Myocyte (in vitro differentiated cells): ENCODE data around the gene ANKRD49. TPM values are rescaled to one million over a fixed set of nuclear protein-coding genes. Genes with fewer than 3 reads are reported as not detected.
A peak's percentile ranks its signal among the peaks of the same experiment; 100 is the strongest.

Experiments
- DNase-seq: peaks from one replicate; pipeline ENCODE4 v3.0.0-alpha.2; 2012; ENCODE audit warnings: low read depth
- polyA plus RNA-seq: library from polyadenylated mRNA; unstranded; fragments of >200 nt; gene quantifications from one replicate; pipeline ENCODE4 v1.2.1, GENCODE V29; 2012; ENCODE audit warnings: missing spikeins
- total RNA-seq: library from RNA; depleted of rRNA; stranded (reverse); fragments of >200 nt; gene quantifications from 2 replicates; pipeline ENCODE4 v1.2.3, GENCODE V29; 2014

The ANKRD49 gene
- 12.4 and 12.5 TPM in 2 replicates for total RNA-seq
- polyA plus RNA-seq, result 5.5 TPM

GRCh38 chr11:94493281-94494125, at the start of gene ANKRD49, which contains the start of gene MRE11:
ANKRD49 (plus strand) TSS chr11:94493984; CDS start chr11:94496694, 2,710 bp downstream.
MRE11 (minus strand) TSS chr11:94493844; CDS start chr11:94492801, 1,043 bp downstream.
- peak; percentile 98 for DNase-seq

- no peak for DNase-seq
Measured at GRCh38 chr11:94445641-94446040, 48.1 kb upstream of the ANKRD49 start.

DNA sequence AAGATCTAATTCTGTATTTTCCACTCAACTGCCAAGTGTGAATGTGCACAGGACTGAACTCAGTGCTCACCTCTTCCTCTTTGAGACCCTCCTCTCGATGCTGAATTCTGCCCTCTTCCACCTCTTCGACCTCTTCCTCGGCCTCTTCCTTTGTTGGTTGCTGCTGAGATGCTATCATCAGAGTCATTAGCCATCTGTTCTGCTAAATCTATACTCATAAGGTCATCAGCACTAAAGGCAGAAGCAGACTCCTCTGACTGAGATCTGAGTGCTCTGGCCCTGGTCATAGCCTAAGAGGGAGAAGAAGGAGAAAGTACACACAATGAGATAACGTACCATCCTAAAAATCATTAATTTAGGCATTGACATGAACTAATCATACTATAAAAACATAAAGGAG, 46.6 kb upstream of the ANKRD49 start:
- DNase-seq, result no peak

DNA sequence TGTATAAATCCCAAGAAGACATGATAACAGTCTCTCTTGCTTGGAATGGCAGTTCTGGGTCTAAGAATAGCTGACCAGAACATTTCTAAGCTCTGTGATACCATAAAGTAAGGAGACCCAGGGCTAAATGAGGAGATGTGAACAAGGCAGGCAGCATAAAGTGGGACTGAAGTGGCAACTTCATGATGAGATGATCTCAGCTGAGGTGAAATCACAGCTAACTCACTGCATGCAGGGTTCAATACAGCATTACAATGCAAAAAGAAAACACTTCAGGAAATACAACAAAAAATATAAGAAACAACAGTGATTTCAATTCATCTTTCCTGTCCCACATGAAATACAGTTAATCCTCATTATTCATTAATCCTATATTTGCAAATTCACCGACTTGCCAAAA, 44.8 kb upstream of the ANKRD49 start:
- no peak for DNase-seq

DNA sequence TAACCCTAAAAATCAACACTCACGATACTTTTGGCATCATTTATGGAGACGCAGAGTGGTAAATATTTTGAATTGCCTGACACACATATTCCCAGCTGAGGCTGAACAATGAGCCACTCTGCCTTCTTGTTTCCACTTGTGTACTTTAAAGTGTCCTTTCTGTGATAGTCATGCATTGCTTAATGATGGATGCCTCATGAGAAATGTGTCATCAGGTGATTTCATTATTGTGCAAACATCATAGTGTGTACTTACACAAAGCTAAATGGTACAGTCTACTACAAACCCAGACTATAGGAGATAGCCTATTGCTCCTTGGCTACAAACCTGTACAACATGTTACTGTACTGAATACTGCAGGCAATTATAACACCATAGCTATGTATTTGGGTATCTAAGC, 44.3 kb upstream of the ANKRD49 start:
- DNase-seq, result no peak

GRCh38 chr11:94450048-94450447, 43.7 kb upstream of the ANKRD49 start:
- no peak for DNase-seq

DNA sequence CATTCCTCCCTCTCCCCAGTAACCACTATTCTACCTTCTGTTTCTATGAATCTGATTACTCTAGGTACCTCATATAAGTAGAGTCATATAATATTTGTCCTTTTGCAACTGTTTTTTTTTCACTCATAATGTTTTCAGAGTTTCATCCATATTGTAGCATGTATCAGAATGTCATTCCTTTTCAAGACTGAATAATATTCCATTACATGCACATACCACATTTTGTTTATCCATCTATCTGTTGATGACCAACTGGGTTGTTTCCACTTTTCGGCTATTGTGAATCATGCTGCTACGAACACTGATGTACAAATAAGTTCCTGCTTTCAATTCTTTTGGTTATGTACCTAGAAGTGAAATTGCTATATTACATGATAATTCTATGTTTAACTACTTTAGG, 40.8 kb upstream of the ANKRD49 start:
- DNase-seq, result no peak

GRCh38 chr11:94454301-94454700, 39.5 kb upstream of the ANKRD49 start:
- DNase-seq, result no peak

- DNase-seq, result no peak
Measured at GRCh38 chr11:94455861-94456260, 37.9 kb upstream of the ANKRD49 start.

DNA sequence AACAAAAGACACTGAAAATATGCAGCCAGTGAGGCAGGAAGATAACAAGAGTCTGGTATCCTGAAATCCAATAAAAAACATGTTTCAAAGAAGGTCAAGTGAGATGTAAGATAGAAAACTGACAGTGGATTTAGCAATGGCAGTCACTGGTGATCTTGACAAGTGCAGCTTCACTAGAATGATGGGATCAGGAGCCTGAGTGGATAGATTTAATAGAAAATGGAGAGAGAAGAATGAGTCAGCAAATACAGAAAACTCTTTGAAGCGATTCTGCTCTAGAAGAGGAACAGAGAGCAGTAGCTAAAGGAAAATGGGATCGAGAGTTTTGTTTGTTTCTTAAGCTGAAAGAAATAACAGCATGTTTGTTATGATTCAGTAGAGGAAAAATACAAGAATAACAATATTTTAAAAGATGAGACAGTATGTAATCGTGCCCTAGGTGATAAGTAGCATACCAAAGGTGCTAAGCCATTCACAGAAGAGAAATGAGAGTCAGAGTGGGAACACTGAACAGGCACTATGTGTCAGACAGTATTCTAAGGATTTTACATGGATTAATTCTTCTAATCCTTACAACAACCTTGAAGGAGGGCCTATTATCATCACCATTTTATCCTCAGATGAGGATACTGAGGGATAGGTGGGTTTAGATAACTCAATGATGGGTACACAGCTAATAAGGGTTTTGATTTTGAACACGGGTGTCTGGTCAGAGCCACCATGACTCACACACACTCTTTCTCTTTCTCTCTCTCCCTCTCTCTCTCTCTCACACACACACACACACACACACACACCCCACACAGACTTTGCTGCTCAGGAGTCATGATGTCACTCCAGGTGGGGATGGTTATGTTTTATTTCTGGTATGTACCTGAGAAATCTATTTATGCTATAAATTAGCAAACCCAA, 36.4 kb upstream of the ANKRD49 start:
- no peak for DNase-seq

- DNase-seq, result no peak
Measured at GRCh38 chr11:94459576-94459975, 34.2 kb upstream of the ANKRD49 start.

GRCh38 chr11:94469416-94469815, 24.4 kb upstream of the ANKRD49 start:
- no peak for DNase-seq

DNA sequence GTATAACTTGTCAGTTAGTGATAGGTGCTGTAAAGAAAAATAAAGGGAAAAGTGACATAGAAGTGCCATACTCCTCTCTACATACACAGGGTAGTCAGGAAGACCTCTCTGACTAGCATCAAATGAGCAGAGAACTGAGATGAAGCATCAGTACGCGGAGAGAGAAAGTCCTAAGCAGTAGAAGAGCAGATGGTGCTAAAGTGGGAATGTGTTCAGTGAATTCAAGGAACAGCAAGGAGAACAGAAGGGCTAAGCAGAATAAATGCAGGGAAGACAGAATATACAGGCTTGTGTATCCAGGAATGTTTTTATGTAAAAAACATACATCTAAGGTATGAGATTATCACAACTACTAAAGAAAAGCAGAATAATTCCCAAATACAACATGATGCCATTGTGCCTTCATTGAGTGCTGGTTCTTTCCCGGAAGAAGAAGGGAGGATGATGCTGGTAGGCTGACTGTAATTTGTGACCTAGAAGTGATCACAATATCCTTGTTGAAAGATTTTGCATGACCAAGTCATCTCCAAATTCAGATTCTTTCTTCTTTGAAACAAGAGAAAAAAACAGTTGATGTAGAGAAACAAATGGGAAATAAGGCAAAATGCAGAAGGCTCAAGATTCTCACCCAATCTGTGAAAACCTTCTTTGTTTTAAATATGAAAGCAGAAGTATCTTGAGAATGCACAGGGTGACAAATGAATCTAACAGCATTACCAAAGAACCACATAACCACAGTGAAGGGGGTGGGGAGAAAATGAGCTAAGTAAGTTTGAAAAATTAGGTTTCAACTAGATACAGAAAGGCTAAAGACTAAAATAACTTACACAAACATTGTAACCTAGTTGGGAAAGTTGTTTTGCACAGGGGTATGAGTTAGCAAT, 20.6 kb upstream of the ANKRD49 start:
- DNase-seq, result peak; percentile 53

- no peak for DNase-seq
Measured at GRCh38 chr11:94477624-94478023, 16.2 kb upstream of the ANKRD49 start.

DNA sequence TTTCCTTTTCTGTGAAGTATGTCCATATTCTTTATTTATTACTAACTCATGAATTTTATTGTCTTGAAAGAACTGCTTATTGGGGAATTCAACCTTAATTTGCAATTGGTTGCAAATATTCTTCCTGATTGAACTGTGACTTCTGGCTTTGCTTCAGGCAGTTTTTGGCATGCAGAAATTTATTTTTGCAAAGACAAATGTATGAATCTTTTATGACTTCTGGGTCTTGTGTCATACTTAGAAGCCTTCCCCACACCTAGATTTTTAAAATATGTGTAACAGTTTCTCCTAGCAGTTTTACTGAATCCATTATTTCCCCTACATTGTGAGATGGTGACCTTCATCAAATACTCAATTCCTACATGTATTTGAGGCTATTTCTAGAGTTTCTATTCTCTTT, 12.4 kb upstream of the ANKRD49 start:
- DNase-seq, result no peak

DNA sequence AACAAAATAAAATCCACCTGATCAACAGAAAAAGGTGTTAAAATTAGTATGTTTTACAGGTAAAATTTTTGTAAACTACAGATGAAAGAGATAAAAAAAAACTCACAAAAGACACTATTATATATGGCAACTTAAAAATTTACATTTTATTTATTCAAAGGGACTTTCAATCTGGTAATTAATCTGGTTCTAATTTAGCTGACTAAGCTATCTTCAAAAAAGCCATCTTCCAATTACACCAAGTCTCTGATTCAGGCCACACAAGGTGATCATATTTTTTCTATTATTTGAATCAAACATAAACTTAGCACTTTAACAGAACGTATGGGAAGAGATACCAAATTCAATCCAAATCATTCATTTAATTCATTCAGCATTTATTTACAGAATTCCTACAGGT, 7.7 kb upstream of the ANKRD49 start:
- no peak for DNase-seq

DNA sequence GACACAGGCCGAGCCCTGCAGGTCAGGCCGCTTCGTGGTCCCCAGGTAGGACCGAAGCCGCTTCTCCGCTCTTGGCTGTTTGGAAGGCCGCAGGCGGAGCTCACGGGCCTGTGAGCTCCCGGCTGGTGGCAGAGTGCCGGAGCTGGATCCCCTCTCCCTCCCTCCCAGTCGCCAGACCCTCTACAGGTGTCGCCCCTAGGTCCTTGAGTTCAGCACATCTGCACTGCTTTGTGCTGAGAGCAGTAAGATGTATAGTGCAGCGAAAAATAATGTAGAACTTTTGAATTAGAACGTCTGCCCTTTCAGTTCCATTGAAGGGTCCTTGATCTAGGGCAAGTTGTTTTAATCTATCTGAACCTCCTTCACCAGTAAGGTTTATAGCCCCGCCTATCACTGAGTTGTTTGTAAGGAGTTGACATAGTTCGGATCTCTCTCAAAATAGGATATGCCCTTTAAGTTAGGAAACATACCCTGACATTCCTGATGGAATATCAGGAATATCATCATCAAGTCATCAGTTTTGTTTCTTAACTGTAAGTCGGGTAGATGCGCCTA, 419 bp downstream of the ANKRD49 start:
- no peak for DNase-seq

DNA sequence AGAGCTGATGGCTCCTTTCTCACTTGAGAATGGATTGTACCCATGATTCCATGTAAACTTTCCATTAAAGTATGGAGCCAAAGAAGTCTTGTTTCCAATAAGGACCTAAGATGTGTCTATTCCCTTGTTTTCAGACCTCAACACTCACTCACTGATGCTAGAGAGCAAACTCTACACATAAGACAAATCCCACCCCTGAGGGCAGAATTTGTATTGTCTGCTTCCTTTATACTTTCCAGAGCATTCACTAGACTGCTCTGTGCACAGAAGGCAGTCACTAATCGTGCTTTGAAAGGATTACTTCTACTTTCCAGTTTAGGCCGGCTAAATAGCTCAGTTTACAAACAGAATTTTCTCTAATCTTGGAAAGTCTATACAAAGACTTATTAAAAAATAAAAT, 6.4 kb downstream of the ANKRD49 start:
- DNase-seq, result no peak

- no peak for DNase-seq
Measured at GRCh38 chr11:94501522-94501921, 7.7 kb downstream of the ANKRD49 start.

DNA sequence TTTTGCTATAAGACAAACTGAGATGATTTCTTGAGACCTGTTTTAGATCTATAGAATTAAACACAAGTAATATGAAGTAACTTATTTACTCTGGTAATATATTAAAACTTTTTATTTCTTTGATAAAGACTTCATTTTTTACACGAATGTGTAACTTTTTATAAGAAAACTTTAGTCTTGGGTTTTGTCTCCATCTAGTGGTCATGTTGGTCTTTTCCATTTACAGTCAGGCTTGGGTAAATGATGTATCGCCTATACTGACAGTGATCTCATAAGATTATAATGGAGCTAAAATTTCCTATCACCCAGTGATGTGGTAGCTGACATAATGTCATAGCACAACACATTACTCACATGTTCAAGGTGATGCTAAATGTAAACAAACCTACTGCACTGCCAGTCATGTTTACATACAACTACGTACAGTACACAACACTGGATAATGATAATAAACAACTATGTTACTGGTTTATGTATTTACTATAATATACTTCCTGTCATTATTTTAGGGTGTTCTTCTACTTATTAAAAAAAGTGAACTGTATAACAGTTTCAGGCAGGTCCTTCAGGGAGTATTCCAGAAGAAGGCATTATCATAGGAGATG, 11.0 kb downstream of the ANKRD49 start:
- DNase-seq, result peak; percentile 66
